ENCODE data around the gene CARD10.

- no peak for TF ChIP-seq CTCF (IDR thresholded peaks at IDR 0.05)
- no peak for TF ChIP-seq POLR2AphosphoS5 (IDR thresholded peaks at IDR 0.05)
- TF ChIP-seq POLR2A (IDR thresholded peaks at IDR 0.05; ENCODE audit: low read depth): no peak
Observed at GRCh38 chr22:37473437-37473946, 45.7 kb downstream of the CARD10 start.

All from esophagus muscularis mucosa (tissue), 3 donors.